H9 (cell line): ENCODE data around the gene PLXNA4. TPM values are rescaled to one million over a fixed set of nuclear protein-coding genes. Genes with fewer than 3 reads are reported as not detected.

Experiments used
- DNase-seq: peaks from one replicate; pipeline ENCODE4 v3.0.0-alpha.2; 2017
- H2AFZ ChIP-seq: one replicate; pipeline ENCODE4 v1.6.1; 2013; ENCODE audit warnings: mild to moderate bottlenecking, low read length, control low read depth, moderate library complexity
- H2AK5ac ChIP-seq: 2 replicates; pipeline ENCODE4 v1.6.1; 2013; ENCODE audit warnings: low read length, control low read depth, mixed read lengths; ENCODE audit not compliant: insufficient read length
- H2BK120ac ChIP-seq: one replicate; pipeline ENCODE4 v1.6.1; 2013; ENCODE audit warnings: low read depth, mild to moderate bottlenecking, low read length, control low read depth, inconsistent platforms; ENCODE audit not compliant: poor library complexity, severe bottlenecking
- H2BK12ac ChIP-seq: 2 replicates; pipeline ENCODE4 v1.6.1; 2013; ENCODE audit warnings: low read length, control low read depth, mixed read lengths, low read depth; ENCODE audit not compliant: insufficient read length
- H2BK15ac ChIP-seq: 2 replicates; pipeline ENCODE4 v1.6.1; 2013; ENCODE audit warnings: low read depth, low read length, control low read depth
- H2BK20ac ChIP-seq: one replicate; pipeline ENCODE4 v1.6.1; 2013; ENCODE audit warnings: low read depth, mild to moderate bottlenecking, low read length, control low read depth, inconsistent platforms; ENCODE audit not compliant: poor library complexity, severe bottlenecking
- H2BK5ac ChIP-seq: 2 replicates; pipeline ENCODE4 v1.6.1; 2013; ENCODE audit warnings: low read length, control low read depth, mixed read lengths; ENCODE audit not compliant: insufficient read length
- H3K14ac ChIP-seq: 2 replicates; pipeline ENCODE4 v1.6.1; 2013; ENCODE audit warnings: low read length, control low read depth; ENCODE audit not compliant: insufficient read depth
- H3K18ac ChIP-seq: 2 replicates; pipeline ENCODE4 v1.6.1; 2013; ENCODE audit warnings: low read depth, mild to moderate bottlenecking, mixed read lengths, low read length, control low read depth; ENCODE audit not compliant: insufficient read length
- H3K23ac ChIP-seq: 2 replicates; pipeline ENCODE4 v1.6.1; 2013; ENCODE audit warnings: low read length, control low read depth, mixed read lengths, low read depth; ENCODE audit not compliant: insufficient read length
- H3K23me2 ChIP-seq: 2 replicates; pipeline ENCODE4 v1.6.1; 2013; ENCODE audit warnings: low read depth, mild to moderate bottlenecking, mixed read lengths, low read length, control low read depth; ENCODE audit not compliant: insufficient read length, poor library complexity, severe bottlenecking
- H3K27ac ChIP-seq: 2 replicates; pipeline ENCODE4 v1.5.1; 2013; ENCODE audit warnings: low read length, control low read depth, mixed read lengths, low read depth; ENCODE audit not compliant: insufficient read length
- H3K27me3 ChIP-seq: 2 replicates; pipeline ENCODE4 v1.6.1; 2013; ENCODE audit warnings: low read length, control low read depth, inconsistent platforms; ENCODE audit not compliant: insufficient read depth
- H3K4ac ChIP-seq: 2 replicates; pipeline ENCODE4 v1.6.1; 2013; ENCODE audit warnings: low read depth, mild to moderate bottlenecking, control low read depth, inconsistent platforms, low read length, moderate library complexity
- H3K4me1 ChIP-seq: 2 replicates; pipeline ENCODE4 v1.6.1; 2013; ENCODE audit warnings: low read length, control low read depth, inconsistent platforms; ENCODE audit not compliant: insufficient read depth
- H3K4me2 ChIP-seq: 2 replicates; pipeline ENCODE4 v1.6.1; 2013; ENCODE audit warnings: low read length, control low read depth, mixed read lengths; ENCODE audit not compliant: insufficient read length, insufficient read depth
- H3K56ac ChIP-seq: 2 replicates; pipeline ENCODE4 v1.6.1; 2013; ENCODE audit warnings: low read depth, mild to moderate bottlenecking, mixed read lengths, low read length, control low read depth; ENCODE audit not compliant: insufficient read length
- H3K79me1 ChIP-seq: 2 replicates; pipeline ENCODE4 v1.6.1; 2013; ENCODE audit warnings: low read depth, mild to moderate bottlenecking, moderate library complexity, low read length, control low read depth, inconsistent platforms; ENCODE audit not compliant: insufficient read depth, poor library complexity, severe bottlenecking
- H3K79me2 ChIP-seq: 2 replicates; pipeline ENCODE4 v1.6.1; 2013; ENCODE audit warnings: low read length, control low read depth, inconsistent platforms; ENCODE audit not compliant: insufficient read depth
- H3K9ac ChIP-seq: 2 replicates; pipeline ENCODE4 v1.6.1; 2013; ENCODE audit warnings: low read length, control low read depth, mixed read lengths; ENCODE audit not compliant: insufficient read length; ENCODE audit errors: extremely low read depth
- H3K9me3 ChIP-seq: one replicate; pipeline ENCODE4 v1.6.1; 2013; ENCODE audit warnings: low read depth, low read length, inconsistent platforms; ENCODE audit not compliant: control insufficient read depth
- H3T11ph ChIP-seq: one replicate; pipeline ENCODE4 v1.6.1; 2013; ENCODE audit warnings: mild to moderate bottlenecking, low read length, control low read depth, inconsistent platforms
- H4K20me1 ChIP-seq: one replicate; pipeline ENCODE4 v1.6.1; 2013; ENCODE audit not compliant: control insufficient read depth, insufficient read length, insufficient read depth
- H4K5ac ChIP-seq: 2 replicates; pipeline ENCODE4 v1.6.1; 2013; ENCODE audit warnings: low read depth, mild to moderate bottlenecking, mixed read lengths, low read length, control low read depth; ENCODE audit not compliant: insufficient read length
- H4K8ac ChIP-seq: replicated peaks from 2 replicates; pipeline ENCODE4 v1.6.1; 2013; ENCODE audit warnings: low read length, control low read depth, mixed read lengths, low read depth; ENCODE audit not compliant: insufficient read length
- H4K91ac ChIP-seq: 2 replicates; pipeline ENCODE4 v1.6.1; 2013; ENCODE audit warnings: low read depth, mild to moderate bottlenecking, moderate library complexity, mixed read lengths, low read length, control low read depth; ENCODE audit not compliant: insufficient read length
- H3K27ac Mint-ChIP-seq, 3 experiments: 2 replicates in 2 of 3; 3 replicates in 1 of 3; pipeline ENCODE4 v1.8.0; 2020 to 2021; ENCODE audit warnings: mixed read lengths in 3 of 3, mild to moderate bottlenecking in 1 of 3, moderate library complexity in 1 of 3
- H3K27me3 Mint-ChIP-seq: 2 replicates; pipeline ENCODE4 v1.8.0; 2021; ENCODE audit warnings: low read depth, mild to moderate bottlenecking, moderate library complexity, mixed read lengths
- H3K36me3 Mint-ChIP-seq, 3 experiments: 2 replicates in 2 of 3; 3 replicates in 1 of 3; pipeline ENCODE4 v1.8.0; 2020 to 2021; ENCODE audit warnings: low read depth in 3 of 3, mixed read lengths in 3 of 3; ENCODE audit not compliant: insufficient read depth in 1 of 3
- H3K4me1 Mint-ChIP-seq, 2 experiments: 2 replicates each; pipeline ENCODE4 v1.8.0; 2020; ENCODE audit warnings: mixed read lengths in 2 of 2
- H3K4me3 Mint-ChIP-seq, 2 experiments: 2 replicates in 1 of 2; 3 replicates in 1 of 2; pipeline ENCODE4 v1.8.0; 2020 to 2021; ENCODE audit warnings: mild to moderate bottlenecking in 2 of 2, mixed read lengths in 2 of 2, moderate library complexity in 1 of 2
- H3K9me3 Mint-ChIP-seq, 2 experiments: 2 replicates in 1 of 2; 3 replicates in 1 of 2; pipeline ENCODE4 v1.8.0; 2020; ENCODE audit warnings: mild to moderate bottlenecking in 2 of 2, mixed read lengths in 2 of 2, moderate library complexity in 1 of 2
- CTCF ChIP-seq: fragments of 200-600 bp; sonication (generic); conservative IDR thresholded peaks from 3 replicates; pipeline ENCODE4 v1.8.0; 2021; ENCODE audit warnings: antibody characterized with exemption, mild to moderate bottlenecking
- WGBS: extraction: QIAGEN DNeasy Blood & Tissue Kit; methylation state at CpG from one replicate; pipeline ENCODE4 v1.1.7; 2013; ENCODE audit warnings: missing lambda C conversion rate, low lambda C conversion rate, mixed read lengths; ENCODE audit not compliant: insufficient read length; ENCODE audit errors: extremely low coverage; 5-methylcytosine and 5-hydroxymethylcytosine counted together
- total RNA-seq: library from RNA; stranded (reverse); gene quantifications from 2 replicates; pipeline ENCODE4 v1.2.1, GENCODE V29; 2021

The PLXNA4 gene
- total RNA-seq, 1 experiment from 2014 or later: 0.35 TPM

- no peaks in the 10 kb centered on the region for H3K36me3 Mint-ChIP-seq
- no peak overlapping the region for H2BK12ac ChIP-seq
- H4K20me1 ChIP-seq: no peaks in the 10 kb centered on the region
- no peak overlapping the region for H2BK15ac ChIP-seq
- no peak overlapping the region for H3K27ac Mint-ChIP-seq
- H3K56ac ChIP-seq: no peak overlapping the region
- no peak overlapping the region for H3K4me3 Mint-ChIP-seq
- no peaks in the 10 kb centered on the region for H3K9me3 ChIP-seq
- H2BK20ac ChIP-seq: no peak overlapping the region
- no peak overlapping the region for H3K18ac ChIP-seq
- H2AK5ac ChIP-seq: no peak overlapping the region
- H2BK5ac ChIP-seq: no peak overlapping the region
- no peak overlapping the region for H4K5ac ChIP-seq
- no peak overlapping the region for H3K4me2 ChIP-seq
- H3K27me3 Mint-ChIP-seq: peaks cover 2% of the 10 kb centered on the region; the same call in 1 of the 2 replicates
- no peak overlapping the region for H3K27ac ChIP-seq
- no peaks in the 10 kb centered on the region for H3K9me3 Mint-ChIP-seq
- H3K9ac ChIP-seq: no peak overlapping the region
- WGBS: no CpG with 5 or more reads among the region's 4 CpGs
- H4K91ac ChIP-seq: no peak overlapping the region
- no peak for DNase-seq
- no peak overlapping the region for H3K14ac ChIP-seq
- peaks cover 20 to 35% of the 10 kb centered on the region in 2 experiments for H3K4me1 Mint-ChIP-seq
- H3T11ph ChIP-seq: no peak overlapping the region
- no peaks in the 10 kb centered on the region for H3K23me2 ChIP-seq
- no peak for TF ChIP-seq CTCF
- no peaks in the 10 kb centered on the region for H3K79me2 ChIP-seq
- H3K4me1 ChIP-seq: peaks cover 5% of the 10 kb centered on the region; the same call in 1 of the 2 replicates
- H3K27me3 ChIP-seq: no peaks in the 10 kb centered on the region
- no peak overlapping the region for H2BK120ac ChIP-seq
- H2AFZ ChIP-seq: no peak overlapping the region
- no peak overlapping the region for H3K23ac ChIP-seq
- H4K8ac ChIP-seq: no peak overlapping the region
- H3K79me1 ChIP-seq: no peaks in the 10 kb centered on the region
- no peak overlapping the region for H3K4ac ChIP-seq
Observed at GRCh38 chr7:132399367-132399766, 176.9 kb downstream of the PLXNA4 start.
